Suppressor macrophage treated with lipopolysaccharide for 1 hour (primary cell): ENCODE measurements around the gene IGIP.

Experiments
- DNase-seq, 3 donors: peaks; one replicate each; pipeline ENCODE4 v3.0.0-alpha.2; 2020 to 2022

IGIP gene

DNA sequence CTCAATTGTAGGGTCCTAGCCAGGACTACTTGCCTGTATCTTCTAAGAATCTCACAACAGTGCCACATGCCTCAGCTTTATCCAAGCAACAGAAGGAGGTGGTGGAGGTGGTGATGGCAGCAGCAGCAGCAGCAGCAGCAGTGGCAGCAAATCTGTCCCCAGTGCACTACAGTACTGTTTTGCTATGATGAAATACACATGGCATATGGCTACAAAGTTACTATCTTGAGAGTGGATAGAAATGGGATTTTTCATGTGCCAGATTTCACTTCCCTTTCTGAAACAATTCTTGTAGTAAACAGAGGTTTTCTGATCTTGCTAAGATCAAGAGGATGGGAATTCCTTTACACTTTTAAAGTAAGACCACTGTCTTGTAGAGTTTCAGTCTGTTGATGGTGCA is 41.2 kb downstream of the IGIP start:
- DNase-seq = peak; percentile 52 to 77 (median 70)

DNA sequence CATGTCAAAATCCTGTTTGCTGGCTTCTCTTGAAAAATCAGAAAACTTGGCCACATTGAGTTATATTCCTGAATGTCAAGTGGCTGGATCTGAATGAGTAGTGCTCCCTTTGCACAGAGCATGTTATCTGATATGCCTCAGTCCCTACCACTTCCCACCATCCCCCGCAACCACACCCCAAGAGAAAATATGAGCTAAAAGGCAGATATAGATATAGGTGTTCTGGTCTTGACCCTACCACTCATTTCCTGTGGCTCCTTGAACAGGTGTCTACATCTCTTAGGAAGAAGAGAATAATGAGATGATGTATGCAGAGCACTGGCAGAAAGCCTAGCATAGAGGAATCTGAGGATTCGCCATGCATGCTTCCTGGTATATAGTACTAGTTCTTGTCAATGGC is 42.6 kb downstream of the IGIP start:
- no peak for DNase-seq

DNA sequence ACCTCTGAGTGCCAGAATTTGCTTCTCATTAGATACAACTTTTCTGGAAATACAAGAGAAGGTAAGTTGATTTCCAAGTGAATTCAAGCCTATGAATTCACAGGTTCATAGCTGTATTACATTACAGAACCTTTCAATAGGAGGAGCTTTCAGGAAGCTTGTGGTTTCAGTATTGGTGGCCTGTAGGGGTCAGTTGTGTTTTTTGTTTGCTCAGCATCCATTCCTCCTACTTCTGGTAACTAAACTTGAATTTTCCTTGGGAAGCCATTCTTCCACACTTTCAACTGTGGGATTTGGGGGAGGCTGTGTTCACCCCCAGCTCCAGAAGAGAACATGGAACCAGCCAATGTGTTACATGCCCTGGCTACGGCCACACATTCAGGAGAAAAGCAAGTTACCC is 43.7 kb downstream of the IGIP start:
- DNase-seq = peak in 2 of 3 donors; percentile 19 to 33

DNA sequence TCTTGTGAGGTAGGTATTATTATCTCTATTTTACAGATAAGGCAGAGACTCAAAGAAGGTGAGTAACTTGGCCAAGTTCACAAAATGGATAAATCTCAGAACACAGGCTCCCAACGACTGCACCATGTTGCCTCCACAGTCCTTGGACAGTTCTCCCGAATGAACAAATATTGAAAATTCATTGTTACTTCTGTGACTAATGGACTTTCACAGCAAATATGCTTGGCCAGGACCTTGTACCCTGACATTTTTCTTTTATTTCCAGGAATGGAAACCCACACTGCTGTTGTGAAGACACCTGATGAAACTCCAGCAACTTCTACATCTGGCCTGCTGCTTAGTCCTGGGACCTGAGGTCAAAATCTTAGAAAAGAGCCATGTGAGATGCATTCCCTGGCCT is 46.7 kb downstream of the IGIP start:
- DNase-seq = no peak

DNA sequence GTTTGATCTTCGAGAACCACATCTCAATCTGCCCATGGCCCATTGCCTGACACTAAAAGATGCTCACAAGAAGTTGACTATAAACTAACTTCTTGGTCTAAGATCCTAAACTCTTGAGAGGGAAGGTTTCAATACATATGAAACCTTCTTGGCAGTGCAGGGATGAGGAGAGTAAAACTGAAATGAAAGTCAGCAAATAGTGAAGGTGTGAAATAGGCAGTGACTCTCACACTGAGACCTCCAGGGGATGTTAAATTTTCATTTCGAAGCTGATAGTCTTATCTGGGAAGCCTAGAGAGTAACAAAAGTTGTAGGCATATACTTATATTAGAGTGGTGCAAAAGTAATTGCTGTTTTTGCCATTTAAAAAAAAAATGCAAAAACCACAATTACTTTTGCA is 48.3 kb downstream of the IGIP start:
- no peak for DNase-seq

DNA sequence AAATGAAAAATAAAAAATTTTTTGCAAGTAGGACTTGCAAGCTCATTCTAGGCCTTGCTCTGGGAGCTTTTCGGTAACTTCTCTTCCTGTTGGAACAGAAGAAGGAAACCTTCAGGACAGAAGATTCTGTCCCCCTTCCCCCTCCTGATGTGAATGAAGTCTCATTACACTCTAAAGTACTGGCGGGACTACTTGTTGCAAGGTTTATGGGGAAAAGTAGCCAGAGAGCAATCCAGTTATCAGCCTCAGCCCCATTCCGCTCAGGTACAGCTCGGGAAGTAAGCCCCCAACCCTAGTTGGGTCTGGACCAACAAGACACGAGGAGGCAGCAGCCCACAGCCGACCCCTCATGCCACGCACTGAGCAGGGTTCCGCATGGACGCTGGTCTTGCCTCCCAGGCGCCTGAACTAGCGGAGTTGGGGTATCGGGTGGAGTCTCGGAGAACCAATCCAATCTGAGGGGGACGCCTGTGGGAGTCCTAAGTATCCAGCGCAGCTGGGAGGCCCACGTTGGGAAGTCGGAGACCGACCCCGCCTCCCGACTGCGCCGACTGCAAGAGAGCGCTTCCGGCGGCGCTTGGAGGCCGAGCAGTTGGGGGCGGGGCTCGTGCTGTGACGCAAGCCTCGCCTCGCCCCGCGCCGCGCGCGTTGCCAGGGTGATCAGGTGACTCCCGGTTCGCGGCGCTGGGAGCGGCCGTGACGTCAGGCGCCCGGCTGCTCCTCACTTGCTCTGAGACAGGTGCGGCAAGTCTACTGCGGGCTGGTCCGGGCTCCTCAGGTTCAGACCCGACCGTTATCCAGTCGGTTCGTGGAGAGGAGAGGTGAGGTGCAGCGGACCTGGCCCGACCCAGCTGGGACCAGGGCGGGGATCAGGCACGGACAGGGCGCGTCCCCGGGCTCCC is 49.0 kb downstream of the IGIP start, which contains the start of gene CYSTM1:
TSS of gene CYSTM1 (plus strand) at position 724 of the 902 bp plus-strand sequence. CDS start 19,278 bp downstream, outside the sequence.
- peak; percentile 90 to 98 (median 96) for DNase-seq

DNA sequence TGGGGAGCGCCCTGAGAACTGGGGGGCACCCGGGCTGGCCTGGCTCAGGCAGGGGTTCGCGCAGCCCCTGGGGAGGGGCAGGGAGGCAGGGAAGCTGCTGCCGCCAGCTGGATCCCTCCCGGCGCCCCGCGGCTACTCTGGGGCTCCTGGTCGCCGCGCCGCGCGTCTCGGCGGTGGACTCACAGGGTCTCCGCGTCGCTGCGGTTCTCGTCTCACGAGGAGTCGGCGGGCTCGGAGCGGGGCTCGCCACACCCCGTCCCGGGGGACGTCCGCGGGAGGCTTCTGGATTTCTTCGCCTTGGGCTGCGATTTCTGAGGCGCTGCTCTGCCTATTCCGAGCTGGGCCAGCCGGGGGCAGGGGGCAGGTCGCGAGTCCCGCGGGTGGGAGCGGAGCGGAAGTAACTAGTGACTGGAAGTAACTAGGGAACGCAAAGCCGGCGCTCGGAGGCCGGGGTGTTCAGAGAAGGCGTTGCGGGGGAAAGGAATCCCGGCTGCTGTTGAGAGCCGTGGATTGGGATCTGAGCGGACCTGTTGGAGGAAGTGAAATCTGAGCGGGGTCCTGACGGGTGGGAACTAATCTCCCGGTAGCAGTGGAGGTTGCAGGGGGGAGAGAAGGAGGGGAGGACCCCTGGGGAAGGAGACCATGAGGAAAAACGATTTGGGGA is 49.8 kb downstream of the IGIP start:
- DNase-seq = peak; percentile 91 to 95 (median 92)

DNA sequence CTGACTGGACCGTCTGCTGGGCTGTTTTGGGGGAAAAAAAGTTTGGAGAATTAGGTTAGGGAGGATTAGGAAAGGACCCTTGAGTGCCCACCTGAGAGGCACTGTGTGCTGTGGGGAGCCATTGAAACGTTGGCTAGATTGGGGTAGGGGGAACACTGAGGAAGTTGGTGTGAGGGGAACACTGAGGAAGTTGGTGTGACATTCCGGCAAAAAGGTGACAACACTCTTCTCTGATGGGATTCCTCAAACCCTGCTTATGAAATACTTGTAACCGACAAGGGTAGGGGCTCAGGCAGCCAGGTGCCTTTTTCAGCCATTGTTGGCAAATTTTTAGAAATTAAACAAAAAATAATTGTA is 50.3 kb downstream of the IGIP start:
- peak; percentile 21 to 45 (median 27) for DNase-seq

DNA sequence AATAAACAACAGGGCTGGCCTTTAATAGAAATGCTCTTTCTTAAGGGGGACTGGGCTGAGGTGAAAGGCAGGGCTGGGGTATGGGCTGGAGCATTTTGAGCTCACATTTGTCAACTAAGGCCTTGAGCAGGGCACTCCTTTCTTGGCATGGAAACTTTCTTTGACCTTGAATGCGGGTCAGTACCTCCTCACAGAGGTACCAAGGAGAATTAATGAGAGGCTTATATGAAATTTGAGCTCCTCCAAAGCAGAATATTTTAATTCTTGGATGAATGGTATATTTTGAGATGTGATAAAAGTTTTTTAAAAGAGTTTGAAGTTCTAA is 52.3 kb downstream of the IGIP start:
- DNase-seq = peak in 1 of 3 donors; percentile 36

DNA sequence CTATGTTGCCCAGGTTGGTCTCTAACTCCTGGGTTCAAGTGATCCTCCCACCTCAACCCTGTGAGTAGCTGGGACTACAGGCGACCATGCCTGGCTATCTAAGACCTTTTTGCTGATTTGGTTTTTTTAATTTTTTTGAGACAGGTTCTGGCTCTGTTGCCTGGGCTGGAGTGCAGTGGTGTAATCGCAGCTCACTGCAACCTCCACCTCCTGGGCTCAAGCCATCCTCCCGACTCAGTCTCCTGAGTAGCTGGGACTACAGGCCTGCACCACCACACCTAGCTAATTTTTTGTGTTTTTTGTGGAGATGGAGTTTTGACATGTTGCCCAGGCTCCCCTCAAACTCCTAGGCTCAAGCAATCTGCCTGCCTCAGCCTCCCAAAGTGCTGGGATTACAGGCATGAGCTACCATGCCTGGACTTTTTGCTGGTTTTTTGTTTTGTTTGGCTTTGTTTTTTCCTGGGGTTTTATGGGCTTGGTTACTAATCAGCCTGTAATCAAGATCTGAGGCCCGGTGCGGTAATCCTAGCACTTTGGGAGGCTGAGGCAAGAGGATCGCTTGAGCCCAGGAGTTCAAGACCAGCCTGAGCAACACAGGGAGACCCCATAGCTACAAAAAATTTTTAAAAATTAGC is 52.9 kb downstream of the IGIP start:
- no peak for DNase-seq
